DMS 273 (cell line): ENCODE results near the gene MTPN.

ENCODE experiments used
- DNase-seq: peaks from one replicate; lab custom pipeline; 2025; ENCODE audit not compliant: unreplicated experiment; lab: John Stamatoyannopoulos, UW

MTPN gene

GRCh38 chr7:135977007-135977741 lies at the start of gene MTPN:
Gene MTPN (minus strand): TSS chr7:135977359. CDS start chr7:135977100, 259 bp downstream.
- DNase-seq, result peak; percentile 100

GRCh38 chr7:136026209-136026608 lies 49.0 kb upstream of the MTPN start:
- DNase-seq, result no peak

- no peak for DNase-seq
Observed at GRCh38 chr7:136023134-136023869, 46.1 kb upstream of the MTPN start.

GRCh38 chr7:136020556-136020955 lies 43.4 kb upstream of the MTPN start:
- no peak for DNase-seq

GRCh38 chr7:136018104-136018503 lies 40.9 kb upstream of the MTPN start:
- DNase-seq, result no peak

- DNase-seq, result no peak
Observed at GRCh38 chr7:136016649-136017395, 39.7 kb upstream of the MTPN start.

GRCh38 chr7:136015638-136016037 lies 38.5 kb upstream of the MTPN start:
- DNase-seq, result no peak

GRCh38 chr7:136014659-136015058 lies 37.5 kb upstream of the MTPN start:
- DNase-seq, result no peak

- no peak for DNase-seq
Observed at GRCh38 chr7:136012238-136012637, 35.1 kb upstream of the MTPN start.

GRCh38 chr7:136009488-136010079 lies 32.4 kb upstream of the MTPN start:
- peak; percentile 88 for DNase-seq

- no peak for DNase-seq
Observed at GRCh38 chr7:136006208-136006607, 29.0 kb upstream of the MTPN start.

- DNase-seq, result no peak
Observed at GRCh38 chr7:136004083-136004482, 26.9 kb upstream of the MTPN start.

- DNase-seq, result no peak
Observed at GRCh38 chr7:136002802-136003201, 25.6 kb upstream of the MTPN start.

- no peak for DNase-seq
Observed at GRCh38 chr7:136000288-136000913, 23.2 kb upstream of the MTPN start.

- DNase-seq, result no peak
Observed at GRCh38 chr7:135998081-135998480, 20.9 kb upstream of the MTPN start.

- DNase-seq, result no peak
Observed at GRCh38 chr7:135995748-135996147, 18.6 kb upstream of the MTPN start.

GRCh38 chr7:135994466-135995205 lies 17.5 kb upstream of the MTPN start:
- no peak for DNase-seq

GRCh38 chr7:135993950-135994349 lies 16.8 kb upstream of the MTPN start:
- DNase-seq, result no peak

- DNase-seq, result no peak
Observed at GRCh38 chr7:135991906-135992305, 14.7 kb upstream of the MTPN start.

- DNase-seq, result no peak
Observed at GRCh38 chr7:135991322-135991721, 14.2 kb upstream of the MTPN start.
